GM23248 (cell line): ENCODE results near the gene GGTLC1. TPM values are rescaled to one million over a fixed set of nuclear protein-coding genes. Genes with fewer than 3 reads are reported as not detected.

ENCODE experiments used
- DNase-seq: peaks from one replicate; pipeline ENCODE4 v3.0.0-alpha.2; 2015
- H2AFZ ChIP-seq: fragments of 200-600 bp; sonication (generic); 2 replicates; pipeline ENCODE4 v1.6.1; 2016; ENCODE audit warnings: antibody characterized with exemption
- H3F3A ChIP-seq: fragments of 200-600 bp; sonication (generic); 2 replicates; pipeline ENCODE4 v1.6.1; 2016; ENCODE audit warnings: mild to moderate bottlenecking, antibody characterized with exemption, mixed run types; ENCODE audit not compliant: insufficient read depth
- H3K27ac ChIP-seq: fragments of 200-600 bp; sonication (generic); 2 replicates; pipeline ENCODE4 v1.5.1; 2016; ENCODE audit warnings: mild to moderate bottlenecking
- H3K27me3 ChIP-seq: fragments of 200-600 bp; sonication (generic); replicated peaks from 2 replicates; pipeline ENCODE4 v1.6.1; 2016; ENCODE audit warnings: mild to moderate bottlenecking; ENCODE audit not compliant: insufficient read depth
- H3K36me3 ChIP-seq: fragments of 200-600 bp; sonication (generic); 2 replicates; pipeline ENCODE4 v1.6.1; 2016; ENCODE audit warnings: low read depth, mild to moderate bottlenecking
- H3K4me1 ChIP-seq: fragments of 200-600 bp; sonication (generic); 2 replicates; pipeline ENCODE4 v1.6.1; 2016; ENCODE audit warnings: mild to moderate bottlenecking; ENCODE audit not compliant: insufficient read depth
- H3K4me2 ChIP-seq: fragments of 200-600 bp; sonication (generic); one replicate; pipeline ENCODE4 v1.6.1; 2016; ENCODE audit warnings: mild to moderate bottlenecking; ENCODE audit not compliant: unreplicated experiment
- H3K4me3 ChIP-seq: fragments of 200-600 bp; sonication (generic); 2 replicates; pipeline ENCODE4 v1.5.1; 2016; ENCODE audit warnings: mild to moderate bottlenecking
- H3K79me2 ChIP-seq: fragments of 200-600 bp; sonication (generic); 2 replicates; pipeline ENCODE4 v1.6.1; 2016; ENCODE audit warnings: mild to moderate bottlenecking; ENCODE audit not compliant: insufficient read depth
- H3K9ac ChIP-seq: fragments of 200-600 bp; sonication (generic); 2 replicates; pipeline ENCODE4 v1.6.1; 2016; ENCODE audit warnings: mild to moderate bottlenecking
- H3K9me2 ChIP-seq: fragments of 200-600 bp; sonication (generic); 2 replicates; pipeline ENCODE4 v1.6.1; 2016; ENCODE audit warnings: mixed run types, mild to moderate bottlenecking, moderate library complexity; ENCODE audit not compliant: insufficient read depth
- H3K9me3 ChIP-seq: fragments of 200-600 bp; sonication (generic); one replicate; pipeline ENCODE4 v1.6.1; 2017; ENCODE audit warnings: low read depth
- H4K20me1 ChIP-seq: fragments of 200-600 bp; sonication (generic); 2 replicates; pipeline ENCODE4 v1.6.0; 2016; ENCODE audit not compliant: insufficient read depth
- EZH2 ChIP-seq: fragments of 200-600 bp; sonication (generic); IDR thresholded peaks from 2 replicates; pipeline ENCODE4 v1.6.1; 2018; ENCODE audit warnings: antibody characterized with exemption, mild to moderate bottlenecking; ENCODE audit not compliant: insufficient read depth, poor library complexity, severe bottlenecking
- EZH2phosphoT487 ChIP-seq: fragments of 200-600 bp; sonication (generic); IDR thresholded peaks from 2 replicates; pipeline ENCODE4 v1.6.1; 2018; ENCODE audit warnings: antibody characterized with exemption, moderate library complexity, mild to moderate bottlenecking, low read depth; ENCODE audit not compliant: insufficient read depth
- WGBS, 2 experiments: methylation state at CpG; one replicate each; pipeline ENCODE4 v1.1.6; 2015 to 2017; ENCODE audit warnings: low lambda C conversion rate in 2 of 2, low coverage in 1 of 2; ENCODE audit errors: missing lambda C conversion rate in 2 of 2; 5-methylcytosine and 5-hydroxymethylcytosine counted together
- in situ Hi-C: fragments of 300-500 bp; cut with MboI; formaldehyde crosslinking; loops from 2 replicates; pipeline ENCODE4 v1.15.0; 2020
- polyA plus RNA-seq: library from polyadenylated mRNA; unstranded; fragments of >200 nt; fragmentation: Nextera tagmentation; extraction: Ambion mirVana; gene quantifications from 2 replicates; pipeline ENCODE4 v1.2.1, GENCODE V29; 2016
- total RNA-seq: library from RNA; depleted of rRNA; stranded (reverse); fragments of >200 nt; shearing (Covaris generic); gene quantifications from 2 replicates; pipeline ENCODE4 v1.2.3, GENCODE V29; 2014

GGTLC1 gene
- total and polyA plus RNA-seq, 2 experiments from 2014 or later, result not detected

- H3K9me3 ChIP-seq, result no peaks in the 10 kb centered on the region
- no peaks in the 10 kb centered on the region for H3K79me2 ChIP-seq
- H3K4me2 ChIP-seq, result no peak overlapping the region
- no peaks in the 10 kb centered on the region for H3K27me3 ChIP-seq
- H3F3A ChIP-seq, result no peaks in the 10 kb centered on the region
- H3K36me3 ChIP-seq, result no peaks in the 10 kb centered on the region
- H3K4me3 ChIP-seq, result no peak overlapping the region
- no peak for TF ChIP-seq EZH2
- TF ChIP-seq EZH2phosphoT487, result no peak
- no peak overlapping the region for H3K9ac ChIP-seq
- no peak for DNase-seq
- no peak overlapping the region for H3K27ac ChIP-seq
- H4K20me1 ChIP-seq, result no peaks in the 10 kb centered on the region
- in situ Hi-C loops, result no loop called here
- no peaks in the 10 kb centered on the region for H3K9me2 ChIP-seq
- no peaks in the 10 kb centered on the region for H3K4me1 ChIP-seq
- H2AFZ ChIP-seq, result no peak overlapping the region
- WGBS, 2 experiments, result 26 to 44% methylated on average over 6 of the region's 6 CpGs
Observed at GRCh38 chr20:23966298-23966697, 22.3 kb downstream of the GGTLC1 start.

DNA sequence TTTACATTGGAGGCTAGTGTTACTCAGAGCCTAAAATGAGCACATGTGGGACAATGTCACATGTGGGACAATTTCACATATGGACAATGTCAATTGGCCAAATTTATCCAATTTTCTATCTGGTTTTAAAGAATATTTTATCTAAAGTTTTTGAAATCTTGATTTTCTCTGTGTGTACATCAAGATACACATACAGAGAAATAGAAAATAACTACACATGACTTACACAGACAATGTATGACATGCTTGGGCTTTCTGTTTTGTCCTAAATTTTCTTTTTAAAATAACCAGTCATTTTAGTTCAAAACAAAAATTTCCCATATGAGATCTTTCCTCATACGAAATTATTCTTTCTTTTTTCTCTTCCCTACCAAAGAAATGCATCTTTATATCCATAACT, 24.6 kb downstream of the GGTLC1 start:
- WGBS, 2 experiments, result 0 to 3% methylated on average over 1 of the region's 1 CpG
- Histone ChIP-seq H3K27me3 (0 out of 2 replicates have a peak, but pooled peaks cover 8% of the 10 kb centered on the region), H3K9me2 (no peaks in the 10 kb centered on the region), H3F3A (no peaks in the 10 kb centered on the region), H2AFZ (no peak overlapping the region), H3K36me3 (no peaks in the 10 kb centered on the region), H3K4me2 (no peak overlapping the region), H4K20me1 (no peaks in the 10 kb centered on the region), H3K4me3 (no peak overlapping the region), H3K79me2 (no peaks in the 10 kb centered on the region), H3K9me3 (no peaks in the 10 kb centered on the region), H3K4me1 (no peaks in the 10 kb centered on the region), H3K27ac (no peak overlapping the region), H3K9ac (no peak overlapping the region)
- no peak for DNase-seq
- TF ChIP-seq EZH2 (no peak), EZH2phosphoT487 (no peak)
- in situ Hi-C loops, result no loop called here

DNA sequence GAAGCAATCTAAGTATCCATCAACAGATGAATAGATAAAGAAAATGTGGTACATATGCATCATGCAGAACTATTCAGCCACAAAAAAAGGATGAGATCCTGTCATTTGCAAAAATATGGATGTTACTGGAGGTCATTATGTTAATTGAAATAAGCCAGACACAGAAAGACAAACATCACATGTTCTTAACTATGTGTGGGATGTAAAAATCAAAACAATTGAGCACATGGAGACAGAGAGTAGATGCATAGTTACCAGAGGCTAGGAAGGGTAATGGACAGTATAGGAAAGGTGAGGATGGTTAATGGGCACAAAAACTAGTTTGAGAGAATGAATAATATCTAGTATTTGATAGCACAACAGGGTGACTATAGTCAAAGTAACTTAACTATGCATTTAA, 26.3 kb downstream of the GGTLC1 start:
- H3K4me2 ChIP-seq, result no peak overlapping the region
- H3K79me2 ChIP-seq, result no peaks in the 10 kb centered on the region
- no peaks in the 10 kb centered on the region for H4K20me1 ChIP-seq
- TF ChIP-seq EZH2, result no peak
- TF ChIP-seq EZH2phosphoT487, result no peak
- no peak overlapping the region for H3K27ac ChIP-seq
- no peak for DNase-seq
- H3K4me1 ChIP-seq, result no peaks in the 10 kb centered on the region
- no peaks in the 10 kb centered on the region for H3K9me3 ChIP-seq
- 0 out of 2 replicates have a peak, but pooled peaks cover 8% of the 10 kb centered on the region for H3K27me3 ChIP-seq
- H3K9me2 ChIP-seq, result no peaks in the 10 kb centered on the region
- in situ Hi-C loops, result no loop called here
- H2AFZ ChIP-seq, result no peak overlapping the region
- H3K36me3 ChIP-seq, result no peaks in the 10 kb centered on the region
- H3K9ac ChIP-seq, result no peak overlapping the region
- no peak overlapping the region for H3K4me3 ChIP-seq
- H3F3A ChIP-seq, result no peaks in the 10 kb centered on the region

DNA sequence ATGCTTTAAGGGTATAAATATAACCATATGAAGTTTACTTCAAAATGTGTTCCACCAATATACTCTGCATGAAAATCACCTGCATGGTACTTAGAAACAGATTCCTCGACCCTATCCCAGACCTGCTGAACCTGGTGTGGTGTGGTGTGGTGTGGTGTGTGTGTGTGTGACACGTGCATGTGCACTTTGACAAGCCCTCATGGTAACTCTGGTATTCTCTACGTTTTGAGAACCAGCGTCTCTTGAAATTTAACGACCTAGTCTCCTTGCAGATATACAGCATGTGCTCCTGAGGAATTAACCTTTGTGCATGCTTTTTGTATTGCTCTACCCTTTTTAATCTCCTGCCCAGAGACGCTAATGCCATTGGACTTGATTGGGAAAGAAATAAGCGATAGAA, 29.5 kb downstream of the GGTLC1 start:
- TF ChIP-seq EZH2phosphoT487 (no peak), EZH2 (no peak)
- 10% methylated on average over 7 of the region's 7 CpGs for WGBS, 2 experiments

DNA sequence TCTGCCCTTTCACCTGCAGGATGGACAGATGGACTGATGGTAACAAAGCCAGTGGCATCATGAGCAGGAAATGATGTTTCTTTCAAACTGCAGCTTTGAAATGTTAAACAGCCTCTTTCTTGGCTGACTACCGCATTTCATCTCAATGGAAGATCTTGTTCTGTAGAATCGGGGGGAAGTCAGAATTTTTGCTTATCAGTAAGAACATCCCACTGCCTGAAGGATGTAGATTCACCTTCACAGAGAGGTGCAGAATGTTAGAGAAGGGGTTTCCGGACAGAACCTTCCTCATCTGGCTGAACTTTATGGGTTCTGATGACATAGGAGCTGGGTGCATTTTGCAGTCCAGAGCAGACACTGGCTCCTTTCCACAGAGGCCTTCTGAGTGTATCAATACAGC, 32.7 kb downstream of the GGTLC1 start:
- no peaks in the 10 kb centered on the region for H3F3A ChIP-seq
- WGBS, 2 experiments, result 29 to 46% methylated on average over 3 of the region's 3 CpGs
- no peaks in the 10 kb centered on the region for H3K36me3 ChIP-seq
- TF ChIP-seq EZH2 (no peak), EZH2phosphoT487 (no peak)
- H3K9me3 ChIP-seq, result no peaks in the 10 kb centered on the region
- H3K27me3 ChIP-seq, result peaks cover 8% of the 10 kb centered on the region; the same call in 1 of the 2 replicates
- H3K4me3 ChIP-seq, result no peak overlapping the region
- no peaks in the 10 kb centered on the region for H3K9me2 ChIP-seq
- H3K4me2 ChIP-seq, result no peak overlapping the region
- H3K27ac ChIP-seq, result no peak overlapping the region
- DNase-seq, result no peak
- no peaks in the 10 kb centered on the region for H3K79me2 ChIP-seq
- no peak overlapping the region for H3K9ac ChIP-seq
- in situ Hi-C loops, result no loop called here
- H3K4me1 ChIP-seq, result no peaks in the 10 kb centered on the region
- H4K20me1 ChIP-seq, result no peaks in the 10 kb centered on the region
- no peak overlapping the region for H2AFZ ChIP-seq

More for the DNA sequence above, 29.5 kb downstream of the GGTLC1 start:
- Histone ChIP-seq H3K27me3 (peaks cover 8% of the 10 kb centered on the region; the same call in 1 of the 2 replicates), H3K27ac (no peak overlapping the region), H3K4me1 (no peaks in the 10 kb centered on the region), H3K4me2 (no peak overlapping the region), H3K9me3 (no peaks in the 10 kb centered on the region), H3K4me3 (no peak overlapping the region), H3K79me2 (no peaks in the 10 kb centered on the region), H2AFZ (no peak overlapping the region), H4K20me1 (no peaks in the 10 kb centered on the region), H3K36me3 (no peaks in the 10 kb centered on the region), H3K9ac (no peak overlapping the region), H3K9me2 (no peaks in the 10 kb centered on the region), H3F3A (no peaks in the 10 kb centered on the region)
- DNase-seq, result no peak
- in situ Hi-C loops, result no loop called here
